Activated naive CD8-positive, alpha-beta T cell treated with anti-CD3 and anti-CD28 coated beads for 36 hours (primary cell): ENCODE results near the gene NOTCH2. TPM values are rescaled to one million over a fixed set of nuclear protein-coding genes. Genes with fewer than 3 reads are reported as not detected.
"Not testable (repeated sequence)": the region's sequence is repeated elsewhere in the genome, so short reads cannot be mapped to it uniquely, and the experiment has no call there.

Experiments used
- DNase-seq: peaks from one replicate; pipeline ENCODE4 v3.0.0; 2021
- H3K27ac Mint-ChIP-seq: one replicate; pipeline ENCODE4 v1.8.0; 2022; ENCODE audit warnings: mild to moderate bottlenecking, moderate library complexity, mixed read lengths
- H3K27me3 Mint-ChIP-seq: one replicate; pipeline ENCODE4 v1.8.0; 2022; ENCODE audit warnings: mild to moderate bottlenecking, mixed read lengths
- H3K36me3 Mint-ChIP-seq: one replicate; pipeline ENCODE4 v1.8.0; 2021; ENCODE audit warnings: mild to moderate bottlenecking, mixed read lengths
- H3K4me1 Mint-ChIP-seq: one replicate; pipeline ENCODE4 v1.8.0; 2021; ENCODE audit warnings: mixed read lengths
- H3K4me3 Mint-ChIP-seq: one replicate; pipeline ENCODE4 v1.8.0; 2022; ENCODE audit warnings: mild to moderate bottlenecking, moderate library complexity, mixed read lengths
- H3K9me3 Mint-ChIP-seq: one replicate; pipeline ENCODE4 v1.8.0; 2022; ENCODE audit warnings: mixed read lengths
- total RNA-seq, 2 experiments: library from RNA; stranded (reverse); gene quantifications; one replicate each; pipeline ENCODE4 v1.2.3, GENCODE V29; 2021

Gene NOTCH2
- total RNA-seq, 2 experiments from 2014 or later, result 39.5 to 46.2 TPM

- DNase-seq, result no peak
- Mint-ChIP-seq H3K9me3 (peaks cover 2% of the 10 kb centered on the region), H3K27ac (peak overlapping the region; percentile 89), H3K36me3 (peaks cover 29% of the 10 kb centered on the region), H3K4me3 (peak overlapping the region; percentile 60), H3K27me3 (no peaks in the 10 kb centered on the region), H3K4me1 (peaks cover 29% of the 10 kb centered on the region)
These were observed 81.0 kb downstream of the NOTCH2 start for GRCh38 chr1:119988306-119989062.

- peaks cover 29% of the 10 kb centered on the region for H3K36me3 Mint-ChIP-seq
- peaks cover 29% of the 10 kb centered on the region for H3K4me1 Mint-ChIP-seq
- peaks cover 2% of the 10 kb centered on the region for H3K9me3 Mint-ChIP-seq
- H3K27ac Mint-ChIP-seq, result peak overlapping the region; percentile 89
- no peak for DNase-seq
- peak overlapping the region; percentile 60 for H3K4me3 Mint-ChIP-seq
- H3K27me3 Mint-ChIP-seq, result no peaks in the 10 kb centered on the region
These were observed 81.8 kb downstream of the NOTCH2 start for GRCh38 chr1:119987686-119988085.

- peaks cover 30% of the 10 kb centered on the region for H3K36me3 Mint-ChIP-seq
- DNase-seq, result peak; percentile 8
- peaks cover 30% of the 10 kb centered on the region for H3K4me1 Mint-ChIP-seq
- H3K4me3 Mint-ChIP-seq, result no peak overlapping the region
- no peaks in the 10 kb centered on the region for H3K27me3 Mint-ChIP-seq
- H3K9me3 Mint-ChIP-seq, result peaks cover 2% of the 10 kb centered on the region
- peak overlapping the region; percentile 89 for H3K27ac Mint-ChIP-seq
These were observed 82.3 kb downstream of the NOTCH2 start for GRCh38 chr1:119987112-119987511.

GRCh38 chr1:119986007-119986497 is 83.4 kb downstream of the NOTCH2 start:
- Mint-ChIP-seq H3K27ac (no peak overlapping the region), H3K36me3 (peaks cover 33% of the 10 kb centered on the region), H3K27me3 (no peaks in the 10 kb centered on the region), H3K9me3 (peaks cover 2% of the 10 kb centered on the region), H3K4me3 (no peak overlapping the region), H3K4me1 (peaks cover 34% of the 10 kb centered on the region)
- no peak for DNase-seq

GRCh38 chr1:119984771-119985170 is 84.7 kb downstream of the NOTCH2 start:
- DNase-seq, result no peak
- Mint-ChIP-seq H3K27ac (no peak overlapping the region), H3K27me3 (no peaks in the 10 kb centered on the region), H3K9me3 (peaks cover 2% of the 10 kb centered on the region), H3K4me3 (no peak overlapping the region), H3K36me3 (peaks cover 33% of the 10 kb centered on the region), H3K4me1 (peaks cover 34% of the 10 kb centered on the region)

GRCh38 chr1:119981986-119982815 is 87.3 kb downstream of the NOTCH2 start:
- peaks cover 18% of the 10 kb centered on the region for H3K4me1 Mint-ChIP-seq
- H3K9me3 Mint-ChIP-seq, result no peaks in the 10 kb centered on the region
- no peak for DNase-seq
- peaks cover 29% of the 10 kb centered on the region for H3K36me3 Mint-ChIP-seq
- H3K4me3 Mint-ChIP-seq, result no peak overlapping the region
- H3K27me3 Mint-ChIP-seq, result no peaks in the 10 kb centered on the region
- no peak overlapping the region for H3K27ac Mint-ChIP-seq

- H3K27ac Mint-ChIP-seq, result no peak overlapping the region
- no peak overlapping the region for H3K4me3 Mint-ChIP-seq
- H3K9me3 Mint-ChIP-seq, result no peaks in the 10 kb centered on the region
- peaks cover 24% of the 10 kb centered on the region for H3K36me3 Mint-ChIP-seq
- H3K4me1 Mint-ChIP-seq, result peaks cover 12% of the 10 kb centered on the region
- DNase-seq, result no peak
- H3K27me3 Mint-ChIP-seq, result no peaks in the 10 kb centered on the region
These were observed 88.0 kb downstream of the NOTCH2 start for GRCh38 chr1:119981496-119981895.

GRCh38 chr1:119978018-119978505 is 91.4 kb downstream of the NOTCH2 start:
- DNase-seq, result no peak
- Mint-ChIP-seq H3K4me3 (no peak overlapping the region), H3K9me3 (no peaks in the 10 kb centered on the region), H3K27me3 (no peaks in the 10 kb centered on the region), H3K27ac (no peak overlapping the region), H3K36me3 (peaks cover 13% of the 10 kb centered on the region), H3K4me1 (peaks cover 7% of the 10 kb centered on the region)

- not testable (repeated sequence) for H3K4me1 Mint-ChIP-seq, DNase-seq, H3K9me3 Mint-ChIP-seq, H3K4me3 Mint-ChIP-seq, H3K27me3 Mint-ChIP-seq, H3K27ac Mint-ChIP-seq
- peaks cover 13% of the 10 kb centered on the region for H3K36me3 Mint-ChIP-seq
These were observed 92.2 kb downstream of the NOTCH2 start for GRCh38 chr1:119977113-119977736.

GRCh38 chr1:119975582-119976254 is 93.7 kb downstream of the NOTCH2 start:
- H3K9me3 Mint-ChIP-seq, result not testable (repeated sequence)

GRCh38 chr1:119975006-119975405 is 94.5 kb downstream of the NOTCH2 start:
- H3K9me3 Mint-ChIP-seq, result no peaks in the 10 kb centered on the region
- DNase-seq, result no peak
- peaks cover 2% of the 10 kb centered on the region for H3K4me1 Mint-ChIP-seq
- H3K27me3 Mint-ChIP-seq, result no peaks in the 10 kb centered on the region
- no peak overlapping the region for H3K4me3 Mint-ChIP-seq
- peaks cover 8% of the 10 kb centered on the region for H3K36me3 Mint-ChIP-seq
- H3K27ac Mint-ChIP-seq, result no peak overlapping the region

More at GRCh38 chr1:119975582-119976254, 93.7 kb downstream of the NOTCH2 start:
- not testable (repeated sequence) for H3K27ac Mint-ChIP-seq, H3K27me3 Mint-ChIP-seq, H3K4me3 Mint-ChIP-seq, H3K36me3 Mint-ChIP-seq, H3K4me1 Mint-ChIP-seq, DNase-seq

- no peaks in the 10 kb centered on the region for H3K27me3 Mint-ChIP-seq
- H3K27ac Mint-ChIP-seq, result no peak overlapping the region
- no peak for DNase-seq
- peaks cover 2% of the 10 kb centered on the region for H3K4me1 Mint-ChIP-seq
- no peaks in the 10 kb centered on the region for H3K9me3 Mint-ChIP-seq
- H3K36me3 Mint-ChIP-seq, result peaks cover 9% of the 10 kb centered on the region
- H3K4me3 Mint-ChIP-seq, result no peak overlapping the region
These were observed 95.4 kb downstream of the NOTCH2 start for GRCh38 chr1:119974013-119974412.

- Mint-ChIP-seq H3K9me3 (no peaks in the 10 kb centered on the region), H3K4me3 (no peak overlapping the region), H3K4me1 (peaks cover 6% of the 10 kb centered on the region), H3K36me3 (peaks cover 10% of the 10 kb centered on the region), H3K27ac (no peak overlapping the region), H3K27me3 (no peaks in the 10 kb centered on the region)
- DNase-seq, result no peak
These were observed 97.5 kb downstream of the NOTCH2 start for GRCh38 chr1:119971710-119972570.

- no peaks in the 10 kb centered on the region for H3K9me3 Mint-ChIP-seq
- no peaks in the 10 kb centered on the region for H3K27me3 Mint-ChIP-seq
- peaks cover 6% of the 10 kb centered on the region for H3K4me1 Mint-ChIP-seq
- DNase-seq, result no peak
- peaks cover 13% of the 10 kb centered on the region for H3K36me3 Mint-ChIP-seq
- H3K4me3 Mint-ChIP-seq, result no peak overlapping the region
- no peak overlapping the region for H3K27ac Mint-ChIP-seq
These were observed 100.9 kb downstream of the NOTCH2 start for GRCh38 chr1:119968601-119969000.
